NCI-H1092 treated with DMSO at 0.1 percent for 48 hours (cell line): ENCODE results near the gene ZNHIT1.
"Not testable (repeated sequence)": the region's sequence is repeated elsewhere in the genome, so short reads cannot be mapped to it uniquely, and the experiment has no call there.

Experiments used
- DNase-seq: peaks from one replicate; lab custom pipeline; 2025; lab: John Stamatoyannopoulos, UW

ZNHIT1 gene

DNA sequence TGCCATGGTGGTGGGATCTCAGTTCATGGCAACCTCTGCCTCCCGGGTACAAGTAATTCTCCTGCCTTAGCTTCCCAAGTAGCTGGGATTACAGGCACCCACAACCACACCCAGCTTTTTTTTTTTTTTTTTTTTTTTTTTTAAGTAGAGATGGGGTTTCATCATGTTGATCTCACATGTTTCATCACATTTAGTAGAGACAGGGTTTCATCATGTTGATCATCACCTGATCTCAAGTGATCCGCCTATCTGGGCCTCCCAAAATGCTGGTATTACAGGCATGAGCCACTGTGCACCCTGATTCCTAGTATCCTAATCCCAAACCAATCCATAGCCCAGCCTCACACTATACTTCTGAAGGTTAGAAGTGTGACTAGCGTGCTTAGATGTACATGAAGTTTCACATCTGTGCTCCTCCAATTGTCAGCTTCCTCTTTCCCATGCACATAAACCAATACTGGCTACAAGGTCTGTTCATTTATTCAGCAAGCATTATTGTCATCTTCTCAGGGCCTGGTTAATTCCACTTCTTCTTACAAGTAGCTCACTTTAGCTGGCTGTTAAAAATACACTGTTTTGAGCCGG, 31.0 kb upstream of the ZNHIT1 start:
- no peak for DNase-seq

DNA sequence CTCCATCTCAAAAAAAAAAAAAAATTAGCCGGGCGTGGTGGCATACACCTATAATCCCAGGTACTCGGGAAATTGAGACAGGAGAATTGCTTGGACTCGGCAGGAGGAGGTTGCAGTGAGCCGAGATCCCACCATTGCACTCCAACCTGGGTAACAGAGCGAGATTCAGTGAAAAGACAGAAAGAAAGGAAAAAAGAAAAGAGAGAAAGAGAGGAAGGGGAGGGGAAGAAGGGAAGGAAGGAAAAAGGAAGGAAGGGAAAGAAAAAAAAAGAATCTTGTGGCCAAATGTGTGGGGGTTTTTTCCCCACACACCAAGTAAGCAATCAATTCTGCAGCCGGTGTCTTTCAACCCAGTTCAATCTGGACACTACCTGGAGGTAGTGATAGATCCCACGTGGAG, 28.9 kb upstream of the ZNHIT1 start:
- no peak for DNase-seq

DNA sequence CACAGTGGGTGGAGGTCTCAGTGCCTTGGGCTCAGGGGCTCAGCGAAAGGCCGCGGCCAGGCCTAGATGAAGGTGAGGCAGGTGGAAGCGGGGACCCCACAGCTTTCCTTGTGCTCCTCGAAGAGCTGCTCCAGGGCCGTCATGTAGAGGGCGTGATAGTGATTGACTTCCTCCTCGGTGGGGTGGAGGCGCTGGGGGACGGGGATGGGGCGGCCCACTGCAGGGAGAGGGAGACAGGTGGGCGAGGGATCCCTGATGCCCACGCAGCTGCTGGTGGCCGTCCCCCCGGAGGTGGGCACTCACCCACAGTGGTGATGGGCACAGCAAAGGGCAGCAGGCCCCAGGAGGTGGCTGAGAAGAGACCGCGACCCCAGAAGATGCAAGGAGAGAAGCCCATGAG, 22.1 kb upstream of the ZNHIT1 start:
- no peak for DNase-seq

DNA sequence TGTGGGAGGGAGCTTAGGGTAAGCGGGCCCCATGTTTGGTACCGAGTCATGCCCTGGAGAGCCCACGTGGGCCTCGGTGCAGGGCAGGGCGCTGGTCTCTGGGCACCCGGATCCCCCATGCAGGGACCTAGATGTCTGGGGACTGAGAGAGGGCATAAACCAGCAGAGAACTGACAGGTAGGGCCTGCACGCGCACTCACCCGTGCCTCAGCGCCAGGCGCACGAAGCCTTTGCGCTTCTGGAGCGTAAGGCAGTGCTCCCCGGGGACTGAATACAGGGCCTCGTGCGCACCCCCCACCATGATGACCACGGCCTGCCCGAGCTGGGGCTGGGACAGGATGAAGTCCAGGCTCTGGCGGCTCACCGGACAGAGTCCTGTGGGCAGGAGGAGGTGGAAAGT, 20.0 kb upstream of the ZNHIT1 start:
- DNase-seq = no peak

DNA sequence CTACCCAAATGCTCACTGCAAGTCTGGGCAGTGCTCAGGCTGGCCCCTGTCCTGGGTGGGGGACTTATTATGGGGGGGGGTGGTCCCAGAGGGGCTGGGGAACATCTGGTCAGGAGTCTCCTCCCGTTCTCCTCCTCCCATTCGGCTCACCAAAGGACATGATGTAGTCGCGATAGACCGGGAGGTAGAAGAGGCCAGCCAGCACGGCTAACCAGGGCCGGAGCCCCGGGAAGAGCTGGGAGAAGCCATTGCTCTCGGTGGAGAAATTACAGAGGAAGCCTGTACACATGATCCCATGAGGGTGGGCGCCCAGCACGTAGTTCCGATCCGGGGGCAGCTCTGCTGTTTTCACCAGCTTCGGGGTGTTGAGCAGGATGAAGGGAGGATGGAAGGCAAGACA, 19.5 kb upstream of the ZNHIT1 start:
- no peak for DNase-seq

DNA sequence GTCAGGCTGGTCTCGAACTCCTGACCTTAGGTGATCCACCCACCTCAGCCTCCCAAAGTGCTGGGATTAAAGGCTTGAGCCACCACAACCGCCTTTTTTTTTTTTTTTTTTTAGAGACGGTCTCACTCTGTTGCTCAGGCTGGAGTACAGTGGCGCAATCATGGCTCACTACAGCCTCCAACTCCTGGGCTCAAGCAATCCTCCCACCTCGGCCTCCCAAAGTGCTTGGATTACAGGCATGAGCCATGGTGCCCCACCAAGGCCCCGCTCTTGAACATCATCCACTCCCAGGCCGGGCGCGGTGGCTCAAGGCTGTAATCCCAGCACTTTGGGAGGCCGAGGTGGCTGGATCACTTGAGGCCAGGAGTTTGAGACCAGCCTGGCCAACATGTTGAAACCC, 18.4 kb upstream of the ZNHIT1 start:
- not testable (repeated sequence) for DNase-seq

DNA sequence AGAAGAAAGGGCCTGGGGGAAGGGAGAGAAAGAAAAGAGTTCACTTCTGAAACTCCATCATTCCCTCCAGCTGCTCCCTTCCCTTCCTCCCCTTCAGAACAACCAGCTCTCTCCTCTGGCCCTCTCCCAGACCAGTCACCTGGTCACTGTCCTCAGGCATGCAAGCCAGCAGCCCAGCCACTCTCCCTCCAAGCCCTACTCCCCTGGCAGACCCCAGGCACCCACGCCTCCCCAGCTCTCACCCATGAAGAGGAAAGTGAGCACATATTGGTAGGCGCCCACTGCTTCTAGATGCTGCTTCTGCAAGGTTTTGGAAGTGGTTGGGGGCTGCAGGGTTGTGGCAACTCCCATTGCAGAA, 17.5 kb upstream of the ZNHIT1 start:
- no peak for DNase-seq

DNA sequence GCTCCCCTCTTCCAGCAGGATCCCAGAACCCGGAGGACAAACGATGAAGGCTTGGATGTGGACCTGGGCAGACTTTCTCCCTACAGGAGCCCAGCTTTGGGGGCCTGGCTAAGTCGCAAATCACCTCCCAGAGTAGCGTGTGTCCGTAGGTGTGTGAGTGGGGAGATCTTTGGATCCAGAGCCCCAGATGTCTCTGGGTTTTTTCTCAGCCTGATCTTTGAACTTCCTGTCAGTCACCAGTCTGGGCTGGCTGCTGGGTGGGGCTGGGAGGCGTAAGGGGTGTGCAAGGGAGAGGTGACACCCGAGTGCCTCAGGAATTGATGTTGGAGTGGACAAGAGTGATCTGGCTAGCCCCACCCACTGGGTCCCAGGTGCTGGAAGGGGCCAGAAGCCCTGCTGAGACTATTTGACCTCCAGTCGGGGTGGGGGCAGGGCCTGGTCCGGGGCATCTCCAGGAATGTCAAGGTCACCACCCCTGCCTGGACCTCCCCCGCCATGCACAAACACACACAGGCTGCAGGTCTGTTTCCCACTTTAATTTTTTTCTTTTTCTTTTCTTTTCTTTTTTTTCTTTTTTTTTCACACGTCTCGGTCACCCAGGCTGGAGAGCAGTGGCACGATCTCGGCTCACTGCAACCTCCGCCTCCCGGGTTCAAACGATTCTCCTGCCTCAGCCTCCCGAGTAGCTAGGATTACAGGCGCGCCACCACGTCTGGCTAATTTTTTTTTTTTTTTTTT, 16.9 kb upstream of the ZNHIT1 start, which contains the start of gene MOGAT3:
Gene MOGAT3, minus strand, starts transcription at position 175 of the 738 bp plus-strand sequence. CDS start 182 bp downstream, outside the sequence.
- DNase-seq = no peak

DNA sequence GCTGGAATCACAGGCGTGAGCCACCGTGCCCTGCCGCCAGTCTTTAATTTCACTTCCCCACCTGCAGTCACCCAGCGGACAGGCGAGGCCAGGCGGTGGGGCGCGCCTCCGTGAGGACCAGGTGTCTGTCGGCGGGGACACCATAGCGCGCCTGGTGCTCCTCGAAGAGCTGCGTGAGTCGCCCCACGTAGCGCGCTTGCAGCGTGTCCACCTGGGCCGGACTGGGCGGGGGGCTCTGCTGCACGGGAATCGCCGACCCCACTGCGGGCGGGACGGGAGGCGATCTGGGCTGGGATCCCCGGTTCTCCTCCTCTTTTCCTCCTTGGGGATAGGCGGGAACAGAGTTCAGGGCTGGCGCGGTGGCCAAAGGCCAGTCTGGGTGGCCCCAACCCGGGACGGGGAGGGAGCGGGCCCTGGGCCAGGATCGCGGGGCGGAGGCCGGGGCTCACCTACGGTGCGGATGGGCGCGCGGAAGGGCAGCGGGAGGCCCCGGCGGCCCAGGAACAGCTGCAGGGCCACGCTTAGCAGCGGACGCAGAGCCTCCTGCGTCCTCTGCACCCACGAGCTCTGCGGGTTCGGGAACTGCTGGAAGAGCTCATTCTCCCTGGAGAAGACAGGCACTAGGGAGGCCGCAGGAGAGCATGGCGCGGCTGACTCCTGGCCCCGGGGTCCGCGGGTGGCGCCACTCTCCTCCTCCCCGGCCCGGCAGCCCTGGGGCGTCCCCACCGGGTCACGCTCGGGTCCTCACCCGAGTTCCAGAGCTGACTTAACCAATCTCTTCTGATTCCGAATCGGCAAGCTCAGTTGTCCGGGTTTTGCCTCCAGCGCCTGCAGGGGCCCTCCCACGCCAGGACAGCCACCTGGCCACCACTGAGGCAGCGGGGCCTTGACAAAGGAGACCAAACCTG, 16.0 kb upstream of the ZNHIT1 start:
- DNase-seq = no peak

DNA sequence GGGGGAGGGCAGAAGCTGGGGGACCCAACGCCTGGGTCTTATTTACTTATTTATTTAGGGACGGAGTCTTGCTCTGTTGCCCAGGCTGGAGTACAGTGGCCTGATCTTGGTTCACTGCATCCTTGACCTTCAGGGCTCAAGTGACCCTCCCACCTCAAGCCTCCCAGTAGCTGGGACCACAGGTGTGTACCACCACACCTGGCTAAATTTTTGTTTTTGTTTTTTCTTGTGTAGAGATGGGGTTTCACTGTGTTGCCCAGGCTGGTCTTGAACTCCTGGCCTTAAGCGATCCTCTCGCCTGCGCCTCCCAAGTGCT, 15.4 kb upstream of the ZNHIT1 start:
- DNase-seq = no peak

DNA sequence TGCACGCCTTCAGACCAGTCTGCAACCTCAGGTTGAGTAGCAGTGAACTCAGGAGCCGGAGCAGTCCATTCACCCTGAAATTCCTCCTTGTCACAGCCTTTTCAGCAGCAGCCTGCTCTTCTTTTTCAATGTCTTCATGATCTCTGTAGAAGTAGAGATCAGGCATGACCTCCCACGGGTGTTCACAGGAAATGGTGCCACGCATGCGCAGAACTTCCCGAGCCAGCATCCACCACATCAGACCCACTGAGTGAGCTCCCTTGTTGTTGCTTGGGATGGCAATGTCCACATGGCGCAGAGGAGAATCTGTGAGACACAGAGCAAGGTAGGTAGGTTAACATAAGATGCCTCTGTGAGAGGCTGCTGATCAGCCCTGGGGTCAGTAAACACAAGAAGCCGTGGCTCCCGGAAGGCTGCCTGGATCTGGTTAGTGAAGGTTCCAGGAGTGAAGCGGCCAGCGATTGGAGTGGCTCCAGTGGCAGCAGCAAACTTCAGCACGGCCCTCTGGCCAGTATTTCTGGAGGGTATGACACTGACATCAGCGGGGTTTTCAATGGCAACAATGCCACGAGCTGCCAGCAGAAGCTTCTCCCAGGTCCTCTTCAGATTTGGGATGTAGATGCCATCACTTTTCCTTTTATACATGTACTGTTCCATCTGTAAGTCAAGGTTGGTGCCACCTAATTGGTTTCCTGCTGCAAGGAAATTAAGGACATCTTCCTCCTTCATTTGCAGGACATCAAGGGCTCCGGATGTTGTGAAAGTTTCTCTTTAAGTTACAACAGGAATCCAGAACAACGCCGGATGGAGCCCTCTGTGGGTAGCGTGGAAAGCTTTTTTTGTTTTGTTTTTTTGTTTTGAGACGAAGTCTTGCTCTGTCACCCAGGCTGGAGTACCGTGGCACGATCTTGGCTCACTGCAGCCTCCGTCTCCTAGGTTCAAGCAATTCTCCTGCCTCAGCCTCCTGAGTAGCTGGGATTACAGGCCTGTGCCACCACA, 13.9 kb upstream of the ZNHIT1 start:
- DNase-seq = not testable (repeated sequence)

DNA sequence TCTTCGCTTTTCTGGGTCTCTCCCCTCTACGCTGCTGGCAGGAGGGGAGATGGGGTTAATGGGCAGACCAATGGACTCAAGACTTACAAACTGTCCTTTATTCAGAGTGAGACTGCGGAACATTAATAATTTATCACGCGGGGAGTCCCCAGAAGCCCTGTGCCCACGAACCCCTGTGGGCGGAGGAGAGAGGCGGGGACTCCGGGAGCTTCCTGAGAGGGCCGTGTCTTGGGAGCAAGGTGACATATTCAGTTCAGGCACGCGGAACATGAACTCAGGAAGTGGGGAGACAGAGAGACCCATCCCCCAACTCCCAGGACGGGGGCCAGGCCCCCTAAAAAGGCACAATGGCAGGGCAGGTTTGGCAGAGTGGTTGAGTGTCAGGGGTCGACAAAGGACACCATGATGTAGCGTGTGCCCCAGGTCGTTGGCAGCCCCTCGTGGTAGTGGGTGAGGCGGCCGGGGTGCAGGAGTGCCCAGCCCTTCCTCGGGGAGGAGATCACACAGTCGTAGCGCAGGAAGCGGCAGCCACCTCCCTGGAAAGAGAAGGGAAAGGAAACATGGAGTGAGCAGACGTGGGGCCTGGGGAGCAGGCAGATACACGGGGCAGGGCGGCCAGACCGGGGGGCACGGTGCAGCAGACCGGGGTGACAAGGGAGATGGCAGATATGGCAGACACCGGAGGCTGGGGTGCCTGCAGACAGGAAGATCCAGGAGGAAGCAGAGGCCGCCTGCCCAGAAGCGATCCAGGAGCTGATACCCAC, 11.9 kb upstream of the ZNHIT1 start:
- no peak for DNase-seq

DNA sequence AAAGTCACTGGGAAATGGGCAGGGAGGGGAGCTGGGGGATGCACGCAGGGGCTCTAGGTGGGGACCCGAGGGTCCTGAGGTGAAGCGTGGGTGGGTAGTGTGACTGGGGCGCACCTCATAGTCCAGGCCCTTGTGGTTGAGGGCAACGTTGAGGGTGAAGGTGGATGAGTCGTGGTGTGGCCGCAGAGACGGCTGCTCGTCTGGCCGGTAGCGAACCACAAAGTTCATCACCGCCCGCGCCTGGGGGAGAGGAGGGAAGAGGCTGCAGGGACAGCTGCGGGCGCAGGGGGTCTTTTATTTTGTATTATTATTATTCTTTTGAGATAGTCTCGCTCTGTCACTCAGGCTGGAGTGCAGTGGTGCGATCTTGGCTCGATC, 11.3 kb upstream of the ZNHIT1 start:
- no peak for DNase-seq

DNA sequence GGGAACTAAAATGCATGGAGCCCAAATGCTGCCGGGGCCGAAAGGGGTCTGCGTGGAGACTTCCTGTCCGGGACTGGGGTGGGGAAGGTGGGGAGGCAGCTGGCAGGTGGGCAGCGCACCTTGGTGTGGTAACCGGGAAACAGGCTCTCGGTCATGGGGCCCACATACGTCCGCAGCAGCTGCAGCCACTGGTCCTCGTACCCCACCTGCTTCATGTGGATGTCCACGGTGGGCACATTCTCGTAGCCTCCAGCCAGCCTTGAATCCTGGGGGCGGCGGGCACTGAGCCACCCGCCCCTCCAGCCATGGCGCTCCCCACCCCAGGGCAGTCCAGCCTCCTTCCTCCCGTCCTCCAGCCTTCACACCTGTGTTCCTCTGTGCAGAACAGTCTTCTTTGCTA, 10.5 kb upstream of the ZNHIT1 start:
- no peak for DNase-seq

DNA sequence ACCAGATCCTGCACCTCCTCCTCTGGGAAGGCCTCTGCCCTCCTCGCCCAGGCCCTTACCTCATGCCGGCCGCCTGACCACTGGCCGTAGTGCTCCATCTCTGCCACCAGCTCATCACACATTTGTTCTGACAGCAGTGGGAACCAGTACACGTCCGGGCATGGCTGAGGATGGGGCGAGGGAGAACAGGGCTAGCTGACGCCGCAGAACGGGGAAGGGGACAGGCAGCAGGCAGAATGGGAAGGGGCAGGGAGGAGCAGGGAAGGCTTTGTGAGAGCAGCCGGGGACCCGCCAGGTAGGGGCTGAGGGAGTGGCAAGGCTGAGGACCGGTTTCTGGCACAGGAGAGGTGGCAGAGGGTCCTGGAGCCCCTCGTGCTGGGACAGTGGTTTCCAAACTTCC, 9.2 kb upstream of the ZNHIT1 start:
- no peak for DNase-seq

DNA sequence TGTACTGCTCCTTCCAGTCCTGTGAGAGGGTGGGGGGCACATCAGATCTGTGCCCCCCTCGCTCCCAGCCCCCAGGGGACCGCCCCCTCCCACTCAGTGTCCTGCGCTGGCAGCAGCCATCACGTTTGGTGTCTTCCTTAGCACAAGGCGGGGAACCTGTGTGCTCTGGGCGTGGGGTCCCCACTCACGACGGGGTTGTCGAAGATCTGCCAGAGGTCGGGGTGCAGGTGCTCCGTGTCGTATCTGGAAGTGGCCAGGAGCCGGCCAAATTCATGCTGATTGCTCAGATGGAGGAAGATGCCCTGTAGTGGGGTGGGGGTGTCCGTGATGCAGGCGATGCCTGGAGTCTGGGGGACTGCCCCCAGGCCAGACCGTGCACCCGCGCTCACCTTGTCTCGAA, 7.8 kb upstream of the ZNHIT1 start:
- DNase-seq = no peak

DNA sequence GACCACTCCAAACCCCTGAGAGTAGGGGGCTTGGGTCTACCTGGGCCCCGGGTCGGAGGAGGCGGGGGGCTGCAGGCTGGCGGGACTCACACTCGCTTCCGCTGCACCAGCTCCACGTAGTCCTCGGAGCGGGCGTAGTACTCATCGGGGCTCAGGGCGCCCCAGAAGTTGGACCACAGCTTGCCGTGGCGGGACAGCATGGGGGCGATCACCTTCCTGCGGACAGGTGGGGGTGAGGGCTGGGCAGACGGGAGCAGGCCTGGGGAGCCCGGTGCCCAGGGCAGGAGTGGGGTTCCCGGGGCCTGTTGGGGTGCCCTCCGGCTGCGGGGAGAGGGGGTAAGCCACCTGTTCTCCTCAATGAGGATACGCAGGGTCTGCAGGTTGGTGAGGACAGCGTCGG, 6.5 kb upstream of the ZNHIT1 start:
- DNase-seq = no peak

DNA sequence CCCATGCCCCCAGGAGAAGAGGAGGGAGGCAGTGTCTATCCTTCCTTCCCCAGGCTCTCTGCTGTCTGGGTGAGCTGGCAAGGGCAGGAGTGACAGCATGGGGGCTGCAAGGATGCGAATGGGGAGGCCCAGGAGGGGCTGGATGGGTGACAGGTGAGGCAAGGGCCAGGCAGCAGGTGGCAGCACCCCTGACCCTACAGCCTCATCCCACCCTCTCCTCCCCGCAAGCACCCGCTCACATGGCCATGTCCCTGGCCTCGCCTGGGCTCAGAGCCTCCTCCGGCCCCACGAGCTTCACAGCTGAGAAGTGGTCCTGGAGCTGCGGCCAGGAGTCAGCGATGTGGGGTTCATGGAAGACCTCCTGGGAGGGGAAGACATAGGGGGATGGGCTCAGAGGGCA, 6.0 kb upstream of the ZNHIT1 start:
- DNase-seq = no peak

DNA sequence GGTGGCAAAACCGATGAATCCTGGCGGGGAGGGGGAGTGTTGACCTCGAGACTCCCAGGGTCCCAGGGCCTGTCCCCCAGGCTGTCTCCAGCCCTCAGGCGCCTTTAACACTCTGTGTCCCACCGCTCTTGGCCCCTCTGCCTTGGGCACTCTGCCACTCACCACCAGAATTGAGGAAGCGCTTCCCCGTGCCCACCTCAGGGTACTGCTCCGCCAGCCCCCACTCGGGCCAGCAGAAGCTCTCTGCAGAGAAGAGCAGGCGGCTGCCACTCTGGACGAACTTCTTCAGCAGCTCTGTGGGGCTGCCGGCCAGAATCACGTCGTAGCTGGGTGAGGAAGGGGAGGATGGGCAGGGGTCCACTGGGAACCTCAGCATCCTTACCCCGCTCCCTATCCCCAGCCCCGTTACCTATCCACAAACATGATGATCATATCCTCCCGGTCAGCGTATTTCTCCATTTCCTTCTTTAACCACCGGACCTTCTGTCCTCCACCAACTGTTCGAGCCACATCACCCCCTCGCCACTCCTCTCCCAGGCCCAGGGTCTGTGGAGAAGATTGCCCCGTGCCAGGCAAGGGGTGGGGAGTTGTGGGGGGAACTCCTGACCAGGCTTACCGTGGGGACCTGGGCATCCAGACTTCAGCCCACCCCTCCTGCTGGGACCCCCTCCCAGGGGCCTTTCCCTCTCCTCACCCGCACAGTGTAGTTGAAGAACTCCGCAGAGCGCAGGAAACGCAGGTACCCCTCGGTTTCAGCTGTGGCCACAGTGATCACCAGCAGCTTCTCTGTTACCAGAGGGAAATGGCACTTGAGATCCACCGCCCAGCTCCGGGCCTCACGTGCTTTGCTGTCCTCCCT, 1.7 kb upstream of the ZNHIT1 start:
- no peak for DNase-seq

DNA sequence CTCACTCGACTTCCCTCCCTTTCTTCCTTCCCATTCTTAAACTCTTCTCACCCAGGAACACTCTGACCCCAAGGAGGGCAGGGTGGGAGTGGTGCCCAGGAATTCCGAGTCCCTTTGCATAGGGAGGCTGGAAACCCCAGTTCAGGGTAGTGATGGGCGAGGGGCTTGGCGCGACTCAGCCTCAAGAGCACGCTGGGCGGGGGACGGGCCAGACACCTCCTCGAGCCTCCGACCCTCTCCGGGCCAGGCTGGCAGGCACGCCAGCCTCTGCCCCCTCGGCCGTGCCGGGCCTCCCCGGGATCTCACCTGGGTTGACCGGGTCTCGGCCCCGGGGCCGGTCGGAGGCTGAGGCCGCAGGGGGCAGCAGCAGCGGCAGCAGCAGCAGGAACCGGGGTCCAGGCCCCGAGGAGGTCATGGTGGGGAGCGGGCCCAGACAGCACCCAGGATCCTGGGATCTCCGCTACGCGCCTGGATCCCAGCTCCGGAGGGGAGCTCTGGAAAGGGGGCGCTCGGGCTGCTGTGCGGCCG, 1.0 kb upstream of the ZNHIT1 start:
- no peak for DNase-seq
